GM15510 (cell line): ENCODE data around the gene SLC7A5.
A peak's percentile ranks its signal among the peaks of the same experiment; 100 is the strongest.

Source experiments
- POLR2A ChIP-seq: IDR thresholded peaks from 3 replicates; pipeline ENCODE4 v1.6.1; 2011; ENCODE audit warnings: borderline replicate concordance; ENCODE audit not compliant: insufficient read length; ENCODE audit errors: extremely low read depth

SLC7A5 gene

GRCh38 chr16:87847785-87848675 is 21.3 kb downstream of the SLC7A5 start:
- no peak for TF ChIP-seq POLR2A

- TF ChIP-seq POLR2A, result no peak
Observed at GRCh38 chr16:87847467-87847784, 21.9 kb downstream of the SLC7A5 start.

GRCh38 chr16:87846705-87847466 is 22.4 kb downstream of the SLC7A5 start:
- TF ChIP-seq POLR2A, result no peak

GRCh38 chr16:87845807-87846619 is 23.3 kb downstream of the SLC7A5 start:
- no peak for TF ChIP-seq POLR2A

- peak; percentile 1 for TF ChIP-seq POLR2A
Observed at GRCh38 chr16:87845213-87845612, 24.1 kb downstream of the SLC7A5 start.

- TF ChIP-seq POLR2A, result no peak
Observed at GRCh38 chr16:87844809-87845208, 24.5 kb downstream of the SLC7A5 start.

GRCh38 chr16:87844120-87844733 is 25.1 kb downstream of the SLC7A5 start:
- no peak for TF ChIP-seq POLR2A

- peak; percentile 11 for TF ChIP-seq POLR2A
Observed at GRCh38 chr16:87843678-87844105, 25.6 kb downstream of the SLC7A5 start.

- no peak for TF ChIP-seq POLR2A
Observed at GRCh38 chr16:87842209-87842869, 27.0 kb downstream of the SLC7A5 start.

- no peak for TF ChIP-seq POLR2A
Observed at GRCh38 chr16:87841340-87842208, 27.7 kb downstream of the SLC7A5 start.

- no peak for TF ChIP-seq POLR2A
Observed at GRCh38 chr16:87840271-87840978, 28.9 kb downstream of the SLC7A5 start.

GRCh38 chr16:87839542-87840270 is 29.6 kb downstream of the SLC7A5 start:
- TF ChIP-seq POLR2A, result no peak
